ENCODE results near the gene ENPP7. TPM values are rescaled to one million over a fixed set of nuclear protein-coding genes. Genes with fewer than 3 reads are reported as not detected.
A peak's percentile ranks its signal among the peaks of the same experiment; 100 is the strongest.

Gene ENPP7
- total and polyA plus RNA-seq, 11 donors, result not detected

DNA sequence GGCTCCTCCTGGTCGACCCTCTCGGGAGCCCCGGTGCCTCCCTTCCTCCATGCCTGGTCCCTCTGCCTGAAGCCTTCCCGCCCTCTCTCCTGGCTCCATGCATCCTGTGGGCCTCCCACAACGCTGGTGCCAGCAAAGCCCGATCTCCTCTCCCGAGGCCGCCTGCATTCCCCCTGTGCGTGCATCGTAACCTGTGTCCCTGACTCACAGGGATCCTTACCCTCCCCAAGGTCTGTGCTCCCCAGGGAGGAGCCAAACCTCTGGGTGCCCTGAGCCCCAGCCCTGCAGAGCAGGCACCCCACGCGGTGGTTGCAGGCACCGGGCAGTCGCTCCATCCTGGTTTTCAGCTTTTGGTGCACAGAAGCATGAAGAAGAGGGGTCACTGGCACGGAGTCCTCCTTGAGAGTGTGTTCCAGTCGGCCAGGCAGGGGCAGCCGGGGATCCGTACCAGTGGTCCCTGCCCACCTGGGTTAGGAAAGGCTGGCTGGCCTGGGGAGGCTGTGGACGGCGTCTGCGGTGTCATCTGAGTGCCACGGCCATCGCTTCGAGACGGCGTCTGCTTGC lies 1.8 kb upstream of the ENPP7 start:
- H3K9me3 ChIP-seq, result no peaks in the 10 kb centered on the region
- intact Hi-C loops (cut with DNase I), result no loop called here
- no peak for DNase-seq
- peaks cover 0 to 21% (median 1%) of the 10 kb centered on the region in 12 donors for H3K4me1 ChIP-seq
- no peaks in the 10 kb centered on the region for H3K27me3 ChIP-seq
- TF ChIP-seq, protein P1, sequence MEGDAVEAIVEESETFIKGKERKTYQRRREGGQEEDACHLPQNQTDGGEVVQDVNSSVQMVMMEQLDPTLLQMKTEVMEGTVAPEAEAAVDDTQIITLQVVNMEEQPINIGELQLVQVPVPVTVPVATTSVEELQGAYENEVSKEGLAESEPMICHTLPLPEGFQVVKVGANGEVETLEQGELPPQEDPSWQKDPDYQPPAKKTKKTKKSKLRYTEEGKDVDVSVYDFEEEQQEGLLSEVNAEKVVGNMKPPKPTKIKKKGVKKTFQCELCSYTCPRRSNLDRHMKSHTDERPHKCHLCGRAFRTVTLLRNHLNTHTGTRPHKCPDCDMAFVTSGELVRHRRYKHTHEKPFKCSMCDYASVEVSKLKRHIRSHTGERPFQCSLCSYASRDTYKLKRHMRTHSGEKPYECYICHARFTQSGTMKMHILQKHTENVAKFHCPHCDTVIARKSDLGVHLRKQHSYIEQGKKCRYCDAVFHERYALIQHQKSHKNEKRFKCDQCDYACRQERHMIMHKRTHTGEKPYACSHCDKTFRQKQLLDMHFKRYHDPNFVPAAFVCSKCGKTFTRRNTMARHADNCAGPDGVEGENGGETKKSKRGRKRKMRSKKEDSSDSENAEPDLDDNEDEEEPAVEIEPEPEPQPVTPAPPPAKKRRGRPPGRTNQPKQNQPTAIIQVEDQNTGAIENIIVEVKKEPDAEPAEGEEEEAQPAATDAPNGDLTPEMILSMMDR (IDR thresholded peaks at IDR 0.05), result no peak
- no peak for TF ChIP-seq POLR2A (IDR thresholded peaks at IDR 0.05)
- H3K4me3 ChIP-seq, result peak overlapping the region in 11 of 12 donors; percentile 22 to 71 (median 55)
- no peak overlapping the region for H3K27ac ChIP-seq
- H3K36me3 ChIP-seq, result no peaks in the 10 kb centered on the region
- peak; percentile 10 to 25 (median 19) for ATAC-seq
- 67 to 78% (median 72%) methylated on average over 18 to 26 of the region's 26 CpGs for WGBS, 4 donors

DNA sequence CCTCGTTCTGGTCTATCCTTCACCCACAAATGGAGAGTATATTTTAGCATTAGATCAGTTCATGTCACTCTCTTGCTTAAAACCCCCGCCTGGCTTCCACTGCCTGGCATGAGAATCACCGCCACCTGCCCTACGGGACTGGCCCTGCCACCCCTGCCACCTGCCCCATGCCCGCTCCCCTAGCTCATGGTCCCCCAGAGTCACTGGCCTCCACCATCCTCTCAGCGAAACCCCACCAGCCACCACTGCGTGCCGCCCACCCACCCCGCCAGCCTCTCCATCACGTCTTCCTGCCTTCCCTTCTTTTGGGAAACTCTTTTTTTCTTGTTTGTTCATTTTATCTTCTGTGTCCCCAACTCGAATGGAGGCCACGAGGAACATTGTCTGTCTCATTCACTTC lies 982 bp upstream of the ENPP7 start:
- Histone ChIP-seq H3K36me3 (no peaks in the 10 kb centered on the region), H3K4me1 (peaks cover 0 to 21% (median 1%) of the 10 kb centered on the region in 12 donors), H3K4me3 (no peak overlapping the region), H3K27ac (no peak overlapping the region), H3K27me3 (no peaks in the 10 kb centered on the region), H3K9me3 (no peaks in the 10 kb centered on the region)
- ATAC-seq (no peak), DNase-seq (no peak)
- TF ChIP-seq, protein P1 (IDR thresholded peaks at IDR 0.05), result no peak
- TF ChIP-seq POLR2A (IDR thresholded peaks at IDR 0.05), result no peak
- WGBS, 4 donors, result 92 to 94% (median 93%) methylated on average over 12 of the region's 12 CpGs
- intact Hi-C loops (cut with DNase I), result no loop called here

DNA sequence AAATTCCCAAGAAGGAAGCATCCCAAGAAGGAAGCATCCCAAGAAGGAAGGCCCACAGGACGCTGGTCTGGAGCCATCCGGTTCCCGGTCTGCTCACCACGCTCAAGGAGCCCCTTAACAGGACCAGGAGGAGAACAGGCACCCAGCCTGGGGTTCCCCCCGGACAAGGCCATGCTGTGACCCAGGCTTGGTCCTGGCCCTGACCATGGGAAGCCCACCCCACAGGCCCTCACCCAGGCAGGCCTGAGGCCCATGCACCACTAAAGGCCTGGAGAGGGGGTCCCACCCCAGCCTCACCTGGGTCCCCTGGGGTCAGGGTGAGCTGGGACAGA lies 340 bp upstream of the ENPP7 start:
- no peak overlapping the region for H3K4me3 ChIP-seq
- intact Hi-C loops (cut with DNase I), result no loop called here
- ATAC-seq (no peak), DNase-seq (no peak)
- TF ChIP-seq, protein P1 (IDR thresholded peaks at IDR 0.05), result no peak
- no peak for TF ChIP-seq POLR2A (IDR thresholded peaks at IDR 0.05)
- no peaks in the 10 kb centered on the region for H3K27me3 ChIP-seq
- WGBS, 4 donors, result 96 to 100% (median 98%) methylated on average over 4 to 5 of the region's 5 CpGs
- H3K36me3 ChIP-seq, result no peaks in the 10 kb centered on the region
- no peak overlapping the region for H3K27ac ChIP-seq
- H3K9me3 ChIP-seq, result no peaks in the 10 kb centered on the region
- H3K4me1 ChIP-seq, result peaks cover 0 to 21% (median 1%) of the 10 kb centered on the region in 12 donors

DNA sequence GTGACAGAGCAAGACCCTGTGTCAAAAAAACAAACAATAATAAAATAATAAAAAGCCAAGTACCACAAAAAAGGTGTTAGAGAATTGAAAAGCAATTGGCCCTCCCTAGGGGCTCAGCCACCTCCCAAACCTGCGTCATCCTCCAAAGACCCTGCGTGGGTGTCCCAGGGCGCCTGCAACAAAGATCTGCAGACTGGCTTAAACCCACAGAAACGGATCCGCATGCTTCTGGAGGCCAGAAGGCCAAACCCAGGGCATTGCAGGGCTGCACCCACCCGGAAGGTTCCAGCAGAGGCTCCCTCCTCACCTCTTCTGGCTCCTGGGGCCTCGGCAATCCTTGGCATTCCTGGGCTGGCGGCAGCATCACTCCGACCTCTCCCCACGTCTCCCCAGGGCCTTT lies 1.5 kb downstream of the ENPP7 start:
- Histone ChIP-seq H3K36me3 (no peaks in the 10 kb centered on the region), H3K27me3 (peaks cover 0 to 8% (median under 1%) of the 10 kb centered on the region in 9 donors), H3K4me1 (peaks cover 0 to 21% (median 1%) of the 10 kb centered on the region in 12 donors), H3K27ac (no peak overlapping the region), H3K4me3 (peak overlapping the region in 2 of 12 donors; percentile 28 to 45), H3K9me3 (no peaks in the 10 kb centered on the region)
- no peak for DNase-seq
- TF ChIP-seq, protein P1 (IDR thresholded peaks at IDR 0.05), result no peak
- no peak for TF ChIP-seq POLR2A (IDR thresholded peaks at IDR 0.05)
- ATAC-seq, result no peak
- intact Hi-C loops (cut with DNase I), result no loop called here
- 78 to 91% (median 86%) methylated on average over 10 of the region's 10 CpGs for WGBS, 4 donors
